ENCODE results near the gene PLEKHG3.

Gene PLEKHG3

GRCh38 chr14:64769096-64770020, 65.1 kb downstream of the PLEKHG3 start:
- no peak for DNase-seq (ENCODE audit: low read depth)
- no peak overlapping the region for H3K4me3 ChIP-seq (ENCODE audit: low read depth, low read length)
- no peak for TF ChIP-seq CTCF (IDR thresholded peaks at IDR 0.05; ENCODE audit: control insufficient read depth, extremely low read depth, insufficient read depth)

GRCh38 chr14:64770751-64771150, 66.5 kb downstream of the PLEKHG3 start:
- no peak for DNase-seq (ENCODE audit: low read depth)
- TF ChIP-seq CTCF (IDR thresholded peaks at IDR 0.05; ENCODE audit: control insufficient read depth, extremely low read depth, insufficient read depth), result no peak
- no peak overlapping the region for H3K4me3 ChIP-seq (ENCODE audit: low read depth, low read length)

GRCh38 chr14:64771161-64771560, 66.9 kb downstream of the PLEKHG3 start:
- no peak for TF ChIP-seq CTCF (IDR thresholded peaks at IDR 0.05; ENCODE audit: control insufficient read depth, extremely low read depth, insufficient read depth)
- no peak for DNase-seq (ENCODE audit: low read depth)
- no peak overlapping the region for H3K4me3 ChIP-seq (ENCODE audit: low read depth, low read length)

GRCh38 chr14:64772397-64772950, 68.2 kb downstream of the PLEKHG3 start:
- H3K4me3 ChIP-seq (ENCODE audit: low read depth, low read length), result no peak overlapping the region
- DNase-seq (ENCODE audit: low read depth), result no peak
- TF ChIP-seq CTCF (IDR thresholded peaks at IDR 0.05; ENCODE audit: control insufficient read depth, extremely low read depth, insufficient read depth), result peak; percentile 47

- no peak overlapping the region for H3K4me3 ChIP-seq (ENCODE audit: low read depth, low read length)
- no peak for TF ChIP-seq CTCF (IDR thresholded peaks at IDR 0.05; ENCODE audit: control insufficient read depth, extremely low read depth, insufficient read depth)
- DNase-seq (ENCODE audit: low read depth), result no peak
These were observed 68.8 kb downstream of the PLEKHG3 start for GRCh38 chr14:64773046-64773445.

GRCh38 chr14:64773577-64773976, 69.4 kb downstream of the PLEKHG3 start:
- H3K4me3 ChIP-seq (ENCODE audit: low read depth, low read length), result no peak overlapping the region
- DNase-seq (ENCODE audit: low read depth), result no peak
- TF ChIP-seq CTCF (IDR thresholded peaks at IDR 0.05; ENCODE audit: control insufficient read depth, extremely low read depth, insufficient read depth), result no peak

All from LNCaP clone FGC (cell line).